Endothelial cell of umbilical vein (primary cell): ENCODE data around the gene STX5. TPM values are rescaled to one million over a fixed set of nuclear protein-coding genes. Genes with fewer than 3 reads are reported as not detected.

Experiments
- BruUV-seq: library from RNA; stranded (reverse); fragments of 400-500 nt; replicated peaks from 2 replicates; lab custom pipeline; 2021; lab: Mats Ljungman, UMichigan
- CTCF ChIA-PET: fragments of 300-600, 350-600 bp; sonication (Branson Sonifier 250); formaldehyde crosslinking; loops from one replicate; lab custom pipeline; 2021; ENCODE audit warnings: antibody characterized with exemption, inconsistent platforms; lab: Charles Lee
- POLR2A ChIA-PET: fragments of 300-600, 350-600 bp; sonication (Branson Sonifier 250); formaldehyde crosslinking; loops from one replicate; lab custom pipeline; 2021; ENCODE audit warnings: antibody characterized with exemption, inconsistent platforms; lab: Charles Lee
- DNase-seq: peaks from one replicate; pipeline ENCODE4 v3.0.0-alpha.2; 2011; ENCODE audit warnings: low read depth, low spot score
- FAIRE-seq: peaks from 2 replicates; lab custom pipeline; 2011; peaks lifted over from hg19 to GRCh38; lab: Jason Lieb, UNC
- H2AFZ ChIP-seq: 2 replicates; pipeline ENCODE4 v1.6.0; 2012; ENCODE audit warnings: low read depth, low read length, control low read depth, inconsistent platforms
- H3K27ac ChIP-seq: 2 replicates; pipeline ENCODE4 v1.5.1; 2011; ENCODE audit warnings: low read depth, mild to moderate bottlenecking, control low read depth, low read length, moderate library complexity; ENCODE audit not compliant: insufficient read depth
- H3K27me3 ChIP-seq, 2 experiments: 2 replicates each; pipeline versions ENCODE4 v1.6.0 to v1.6.1; 2011; ENCODE audit warnings: low read length in 2 of 2, mixed read lengths in 1 of 2; ENCODE audit not compliant: control insufficient read depth in 2 of 2, insufficient read depth in 2 of 2
- H3K36me3 ChIP-seq, 2 experiments: 2 replicates in 1 of 2; 3 replicates in 1 of 2; pipeline ENCODE4 v1.5.1; 2011; ENCODE audit warnings: low read length in 2 of 2, mild to moderate bottlenecking in 1 of 2, moderate library complexity in 1 of 2; ENCODE audit not compliant: control insufficient read depth in 2 of 2, insufficient read depth in 2 of 2; ENCODE audit errors: extremely low read depth in 1 of 2
- H3K4me1 ChIP-seq: 3 replicates; pipeline ENCODE4 v1.5.1; 2011; ENCODE audit warnings: mild to moderate bottlenecking, low read length; ENCODE audit not compliant: control insufficient read depth, insufficient read depth; ENCODE audit errors: extremely low read depth
- H3K4me2 ChIP-seq: 2 replicates; pipeline ENCODE4 v1.6.1; 2011; ENCODE audit warnings: low read length, control low read depth, mixed read lengths; ENCODE audit not compliant: insufficient read depth
- H3K4me3 ChIP-seq, 3 experiments: fragments of 200-600 bp in 1 of 3; sonication (generic), shearing (Covaris generic) in 1 of 3; replicated peaks in 1 of 3; 2 replicates each; pipeline ENCODE4 v1.5.1; 2011 to 2016; ENCODE audit warnings: control low read depth in 3 of 3, low read length in 3 of 3, mild to moderate bottlenecking in 2 of 3, inconsistent platforms in 1 of 3, low read depth in 1 of 3, moderate library complexity in 1 of 3; ENCODE audit not compliant: insufficient read depth in 1 of 3
- H3K79me2 ChIP-seq: 2 replicates; pipeline ENCODE4 v1.6.0; 2012; ENCODE audit warnings: low read length, inconsistent platforms; ENCODE audit not compliant: control insufficient read depth, insufficient read depth
- H3K9ac ChIP-seq: replicated peaks from 2 replicates; pipeline ENCODE3; 2011; ENCODE audit warnings: low read length, control low read depth; ENCODE audit not compliant: insufficient read depth; ENCODE audit errors: extremely low read depth
- H3K9me1 ChIP-seq: replicated peaks from 3 replicates; pipeline ENCODE4 v1.6.0; 2011; ENCODE audit warnings: mild to moderate bottlenecking, low read length; ENCODE audit not compliant: control insufficient read depth, insufficient read depth; ENCODE audit errors: extremely low read depth
- H3K9me3 ChIP-seq: replicated peaks from 2 replicates; pipeline ENCODE4 v1.5.1; 2012; ENCODE audit warnings: low read length, inconsistent platforms; ENCODE audit not compliant: control insufficient read depth, insufficient read depth
- H4K20me1 ChIP-seq: replicated peaks from 2 replicates; pipeline ENCODE3; 2011; ENCODE audit warnings: mild to moderate bottlenecking, low read length; ENCODE audit not compliant: control insufficient read depth, insufficient read depth; ENCODE audit errors: extremely low read depth
- EZH2 ChIP-seq: IDR thresholded peaks from 2 replicates; pipeline ENCODE4 v1.6.1; 2012; ENCODE audit warnings: borderline replicate concordance, low read depth, mild to moderate bottlenecking, moderate library complexity, low read length, inconsistent platforms; ENCODE audit not compliant: severe bottlenecking
- FOS ChIP-seq: IDR thresholded peaks from 2 replicates; pipeline ENCODE4 v1.6.1; 2011; ENCODE audit warnings: mild to moderate bottlenecking, low read length, moderate library complexity, borderline replicate concordance; ENCODE audit not compliant: insufficient read depth
- GATA2 ChIP-seq: IDR thresholded peaks from 2 replicates; pipeline ENCODE4 v1.7.0; 2011; ENCODE audit warnings: low read depth, mild to moderate bottlenecking, moderate library complexity, mixed read lengths, low read length; ENCODE audit not compliant: insufficient read length, insufficient read depth
- JUN ChIP-seq: IDR thresholded peaks from 2 replicates; pipeline ENCODE4 v1.6.1; 2011; ENCODE audit warnings: borderline replicate concordance, low read depth; ENCODE audit not compliant: insufficient read length, insufficient read depth
- MYC ChIP-seq: IDR thresholded peaks from one replicate; pipeline ENCODE4 v1.6.1; 2011; ENCODE audit warnings: mild to moderate bottlenecking, low read depth, low read length
- POLR2A ChIP-seq: IDR thresholded peaks from 2 replicates; pipeline ENCODE4 v1.6.1; 2012; ENCODE audit warnings: low read depth, mild to moderate bottlenecking, control low read depth, low read length
- POLR2AphosphoS5 ChIP-seq: IDR thresholded peaks from 2 replicates; pipeline ENCODE4 v1.6.1; 2012; ENCODE audit warnings: low read depth, mild to moderate bottlenecking, control low read depth, low read length, moderate library complexity; ENCODE audit not compliant: insufficient read depth
- dilution Hi-C: fragments of 300-500 bp; cut with MboI; formaldehyde crosslinking; loops from one replicate; pipeline ENCODE4 v1.15.0; 2019; ENCODE audit warnings: low sequenced_read_pairs; ENCODE audit not compliant: extremely low pct_ligation_motif_present
- intact Hi-C: fragments of 100-400 bp; cut with micrococcal nuclease; formaldehyde crosslinking; loops from one replicate; pipeline ENCODE4 v1.10.0; 2022
- polyA plus RNA-seq, 4 experiments: library from polyadenylated mRNA; depleted of rRNA in 3 of 4; stranded (reverse) in 3 of 4; unstranded in 1 of 4; fragments of >200 nt; gene quantifications; 2 replicates each; pipeline versions ENCODE4 v1.2.1 to v1.2.3, GENCODE V29; 2011 to 2012; ENCODE audit warnings: missing spikeins in 1 of 4
- total RNA-seq: library from RNA; stranded (reverse); gene quantifications from 2 replicates; pipeline ENCODE4 v1.2.3, GENCODE V29; 2021
- TF ChIP-seq, protein P1 (sequence below), 2 donors: IDR thresholded peaks; 1 replicate in 1 of 2; 2 replicates in 1 of 2; pipeline ENCODE4 v1.5.1; 2011; ENCODE audit warnings: low read length in 2 of 2, mild to moderate bottlenecking in 2 of 2, moderate library complexity in 2 of 2, control low read depth in 1 of 2, inconsistent platforms in 1 of 2, low read depth in 1 of 2; ENCODE audit not compliant: insufficient read depth in 1 of 2; ENCODE audit errors: extremely low read depth in 1 of 2
- TF ChIP-seq, protein P2 (sequence below): IDR thresholded peaks from 2 replicates; pipeline ENCODE4 v1.6.1; 2011; ENCODE audit not compliant: insufficient read depth, insufficient read length

STX5 gene
- total and polyA plus RNA-seq, 2 donors (not counting 3 experiments of a cell fraction or from before 2014, with no cell fraction given): 41.3 to 46.4 TPM

DNA sequence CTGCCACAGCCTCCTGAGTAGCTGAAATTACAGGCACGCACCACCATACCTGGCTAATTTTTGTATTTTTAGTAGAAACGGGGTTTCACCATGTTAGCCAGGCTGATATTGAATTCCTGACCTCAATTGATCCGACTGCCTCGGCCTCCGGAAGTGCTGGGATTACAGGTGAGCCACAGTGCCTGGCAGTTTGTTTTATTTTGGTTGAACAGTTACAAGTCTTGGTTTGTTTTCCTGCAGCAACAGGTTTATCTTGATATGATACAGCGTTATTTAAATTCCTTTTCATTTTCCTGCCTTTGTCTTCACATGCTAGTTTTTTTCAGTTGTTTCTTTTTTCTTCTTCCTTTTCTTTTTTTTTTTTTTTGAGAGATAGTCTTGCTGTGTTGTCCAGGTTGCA lies 44.9 kb upstream of the STX5 start:
- ChIA-PET CTCF (no interaction called here), POLR2A (no interaction called here)
- peaks cover 0 to 4% of the 10 kb centered on the region in 2 experiments for H3K36me3 ChIP-seq
- no peaks in the 10 kb centered on the region for H3K9me3 ChIP-seq
- dilution Hi-C loops: no loop called here
- no peak for TF ChIP-seq POLR2AphosphoS5
- TF ChIP-seq, protein P1, sequence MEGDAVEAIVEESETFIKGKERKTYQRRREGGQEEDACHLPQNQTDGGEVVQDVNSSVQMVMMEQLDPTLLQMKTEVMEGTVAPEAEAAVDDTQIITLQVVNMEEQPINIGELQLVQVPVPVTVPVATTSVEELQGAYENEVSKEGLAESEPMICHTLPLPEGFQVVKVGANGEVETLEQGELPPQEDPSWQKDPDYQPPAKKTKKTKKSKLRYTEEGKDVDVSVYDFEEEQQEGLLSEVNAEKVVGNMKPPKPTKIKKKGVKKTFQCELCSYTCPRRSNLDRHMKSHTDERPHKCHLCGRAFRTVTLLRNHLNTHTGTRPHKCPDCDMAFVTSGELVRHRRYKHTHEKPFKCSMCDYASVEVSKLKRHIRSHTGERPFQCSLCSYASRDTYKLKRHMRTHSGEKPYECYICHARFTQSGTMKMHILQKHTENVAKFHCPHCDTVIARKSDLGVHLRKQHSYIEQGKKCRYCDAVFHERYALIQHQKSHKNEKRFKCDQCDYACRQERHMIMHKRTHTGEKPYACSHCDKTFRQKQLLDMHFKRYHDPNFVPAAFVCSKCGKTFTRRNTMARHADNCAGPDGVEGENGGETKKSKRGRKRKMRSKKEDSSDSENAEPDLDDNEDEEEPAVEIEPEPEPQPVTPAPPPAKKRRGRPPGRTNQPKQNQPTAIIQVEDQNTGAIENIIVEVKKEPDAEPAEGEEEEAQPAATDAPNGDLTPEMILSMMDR (IDR thresholded peaks at IDR 0.05; ENCODE audit: extremely low read depth in 1 of 2, insufficient read depth in 1 of 2, low read depth in 1 of 2, low read length in 2 of 2): no peak
- TF ChIP-seq, protein P2, sequence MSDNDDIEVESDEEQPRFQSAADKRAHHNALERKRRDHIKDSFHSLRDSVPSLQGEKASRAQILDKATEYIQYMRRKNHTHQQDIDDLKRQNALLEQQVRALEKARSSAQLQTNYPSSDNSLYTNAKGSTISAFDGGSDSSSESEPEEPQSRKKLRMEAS: no peak
- TF ChIP-seq FOS: no peak
- TF ChIP-seq POLR2A: no peak
- no peak for TF ChIP-seq EZH2
- no peak for TF ChIP-seq GATA2
- no peak for TF ChIP-seq MYC
- no peak for TF ChIP-seq JUN
- intact Hi-C loops: no loop called here
- FAIRE-seq: no peak
- peaks cover 11% of the 10 kb centered on the region for H3K79me2 ChIP-seq
- no peaks in the 10 kb centered on the region for H3K9me1 ChIP-seq
- no peak overlapping the region for H3K27ac ChIP-seq
- H3K27me3 ChIP-seq: no peaks in the 10 kb centered on the region
- no peak for DNase-seq
- BruUV-seq: no TSS peak
- no peak overlapping the region for H3K4me3 ChIP-seq
- H4K20me1 ChIP-seq: no peaks in the 10 kb centered on the region
- no peak overlapping the region for H3K4me2 ChIP-seq
- no peak overlapping the region for H2AFZ ChIP-seq
- peaks cover 12% of the 10 kb centered on the region for H3K4me1 ChIP-seq
- H3K9ac ChIP-seq: no peak overlapping the region
